Retinal pigment epithelial cell (primary cell): Measurements from ENCODE around the gene HNMT.

ENCODE experiments used
- DNase-seq: peaks from one replicate; pipeline ENCODE4 v3.0.0-alpha.2; 2010; ENCODE audit warnings: low read depth
- H3K4me3 ChIP-seq: 2 replicates; pipeline ENCODE4 v1.5.1; 2011; ENCODE audit warnings: mild to moderate bottlenecking, low read length, control low read depth, moderate library complexity
- CTCF ChIP-seq: conservative IDR thresholded peaks from 2 replicates; pipeline ENCODE4 v1.5.1; 2011; ENCODE audit warnings: low read depth, low read length, control low read depth, inconsistent platforms

Gene HNMT

DNA sequence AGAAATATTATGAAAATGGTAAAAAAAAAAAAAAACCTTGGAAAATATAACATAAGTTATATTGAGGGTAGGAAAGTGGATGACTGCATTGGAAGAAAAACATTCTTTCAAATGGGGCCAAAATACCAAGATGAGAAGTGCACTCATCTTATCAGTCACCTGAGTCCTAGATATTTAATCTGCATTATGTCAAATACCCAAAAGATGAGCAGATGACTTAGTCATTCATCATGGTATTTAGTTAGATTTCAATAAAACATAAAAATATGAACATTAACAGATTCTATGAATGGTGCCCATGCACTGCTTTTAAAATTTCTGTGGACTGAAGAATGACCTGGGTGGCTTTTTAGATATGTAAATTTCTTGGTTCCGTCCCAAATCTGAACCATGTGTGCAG is 56.9 kb downstream of the HNMT start:
- H3K4me3 ChIP-seq = no peak overlapping the region
- no peak for TF ChIP-seq CTCF
- no peak for DNase-seq

DNA sequence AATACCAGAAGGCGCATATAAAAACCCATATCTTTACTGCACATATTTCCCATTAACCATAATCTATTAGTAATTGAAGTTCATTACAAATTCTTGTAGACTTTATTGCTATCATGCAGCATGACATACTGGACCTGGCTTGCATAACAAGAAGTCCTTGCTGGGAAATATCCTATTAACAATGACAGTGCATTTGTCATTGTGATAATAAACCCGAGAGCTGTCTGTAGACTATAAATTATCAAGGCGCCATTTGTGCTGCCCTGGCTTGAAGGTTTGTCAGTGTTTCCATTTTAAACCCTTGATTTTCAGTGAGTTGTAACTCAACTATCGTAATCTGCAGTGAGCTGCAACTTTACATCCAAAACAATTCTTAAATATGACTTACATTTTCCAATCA is 59.0 kb downstream of the HNMT start:
- H3K4me3 ChIP-seq = no peak overlapping the region
- no peak for TF ChIP-seq CTCF
- no peak for DNase-seq

GRCh38 chr2:138023976-138024375 is 59.7 kb downstream of the HNMT start:
- no peak for DNase-seq
- H3K4me3 ChIP-seq = no peak overlapping the region
- TF ChIP-seq CTCF = no peak

- no peak for TF ChIP-seq CTCF
- H3K4me3 ChIP-seq = no peak overlapping the region
- DNase-seq = no peak
Measured at GRCh38 chr2:138026111-138027020, 62.1 kb downstream of the HNMT start.

DNA sequence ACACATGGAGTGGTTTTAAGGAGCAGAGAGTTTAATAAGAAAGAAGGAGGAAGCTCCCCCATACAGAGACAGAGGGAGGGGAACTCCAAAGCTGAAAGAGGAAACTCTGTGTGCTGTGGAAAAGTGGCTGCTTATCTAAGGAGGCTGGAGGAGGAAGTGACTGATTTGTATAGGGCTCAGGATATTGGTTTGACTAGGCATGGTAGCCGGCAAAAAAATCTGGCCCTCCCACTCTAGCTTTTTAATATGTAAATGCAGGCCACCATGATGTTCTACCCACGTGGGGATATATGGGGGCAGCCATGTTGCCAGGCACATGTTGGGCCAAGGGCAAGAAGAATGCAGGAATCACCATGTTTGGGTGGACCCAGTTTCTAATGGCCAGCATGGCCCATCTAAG is 64.3 kb downstream of the HNMT start:
- no peak for DNase-seq
- no peak for TF ChIP-seq CTCF
- no peak overlapping the region for H3K4me3 ChIP-seq

- no peak overlapping the region for H3K4me3 ChIP-seq
- no peak for DNase-seq
- TF ChIP-seq CTCF = no peak
Measured at GRCh38 chr2:138029276-138029675, 65.0 kb downstream of the HNMT start.

- no peak for TF ChIP-seq CTCF
- no peak overlapping the region for H3K4me3 ChIP-seq
- DNase-seq = no peak
Measured at GRCh38 chr2:138030459-138030858, 66.2 kb downstream of the HNMT start.
